Measurements from ENCODE around the gene PLAU. TPM values are rescaled to one million over a fixed set of nuclear protein-coding genes. Genes with fewer than 3 reads are reported as not detected.
"Not testable (repeated sequence)": the region's sequence is repeated elsewhere in the genome, so short reads cannot be mapped to it uniquely, and the experiment has no call there.

Gene PLAU
- total RNA-seq, 6 experiments from 2014 or later: 0.24 to 4.3 (median 0.87) TPM

DNA sequence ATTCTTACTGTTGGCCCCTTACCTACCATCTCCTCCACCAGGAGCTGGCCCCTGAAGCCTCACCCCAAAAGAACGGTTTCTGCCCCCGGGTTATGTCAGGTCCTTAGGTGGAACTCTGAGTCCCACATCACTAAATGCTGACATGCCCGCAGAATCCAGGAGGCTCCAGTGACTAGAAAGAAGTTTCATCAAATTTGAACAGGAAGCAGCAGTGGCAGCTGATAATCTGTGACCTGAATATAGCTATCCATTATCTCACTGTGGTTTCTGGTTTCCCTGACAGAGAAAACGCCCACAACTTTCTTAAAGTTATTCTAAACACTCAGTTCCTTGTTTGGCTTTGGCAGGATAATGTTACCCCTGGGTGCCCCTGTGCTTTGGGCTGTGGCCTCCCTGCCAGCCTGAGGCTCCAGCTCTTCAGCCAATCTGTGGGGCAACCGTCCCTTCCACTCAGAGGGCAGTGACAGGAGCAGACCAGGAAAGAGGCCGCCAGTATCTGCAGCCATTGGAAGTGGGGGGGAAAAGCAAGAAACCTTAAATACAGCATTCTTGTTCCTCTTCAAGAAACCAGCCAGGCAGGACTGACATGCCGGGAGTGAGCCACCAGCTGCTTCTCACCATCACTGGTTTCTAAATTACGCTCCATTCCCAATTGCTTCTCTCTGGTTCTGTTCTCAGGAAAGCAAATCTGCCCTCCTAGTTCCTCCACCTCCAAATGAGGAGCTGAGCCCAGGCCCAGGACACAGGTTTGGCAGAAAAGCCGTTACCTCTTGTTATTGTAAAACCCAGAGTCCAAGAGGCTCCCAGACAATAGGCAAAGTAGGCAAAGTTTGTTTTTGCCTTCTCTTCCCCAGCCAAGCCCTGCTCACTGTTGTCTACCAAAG lies 45.8 kb downstream of the PLAU start:
- no peaks in the 10 kb centered on the region for H3K27me3 ChIP-seq
- H3K27ac ChIP-seq: peak overlapping the region; percentile 11 to 38 (median 11)
- 58% methylated on average over 8 of the region's 9 CpGs for WGBS (ENCODE audit: insufficient coverage, low coverage, low lambda C conversion rate, missing lambda C conversion rate)
- no peak overlapping the region for H3K4me3 ChIP-seq
- TF ChIP-seq, protein P1, sequence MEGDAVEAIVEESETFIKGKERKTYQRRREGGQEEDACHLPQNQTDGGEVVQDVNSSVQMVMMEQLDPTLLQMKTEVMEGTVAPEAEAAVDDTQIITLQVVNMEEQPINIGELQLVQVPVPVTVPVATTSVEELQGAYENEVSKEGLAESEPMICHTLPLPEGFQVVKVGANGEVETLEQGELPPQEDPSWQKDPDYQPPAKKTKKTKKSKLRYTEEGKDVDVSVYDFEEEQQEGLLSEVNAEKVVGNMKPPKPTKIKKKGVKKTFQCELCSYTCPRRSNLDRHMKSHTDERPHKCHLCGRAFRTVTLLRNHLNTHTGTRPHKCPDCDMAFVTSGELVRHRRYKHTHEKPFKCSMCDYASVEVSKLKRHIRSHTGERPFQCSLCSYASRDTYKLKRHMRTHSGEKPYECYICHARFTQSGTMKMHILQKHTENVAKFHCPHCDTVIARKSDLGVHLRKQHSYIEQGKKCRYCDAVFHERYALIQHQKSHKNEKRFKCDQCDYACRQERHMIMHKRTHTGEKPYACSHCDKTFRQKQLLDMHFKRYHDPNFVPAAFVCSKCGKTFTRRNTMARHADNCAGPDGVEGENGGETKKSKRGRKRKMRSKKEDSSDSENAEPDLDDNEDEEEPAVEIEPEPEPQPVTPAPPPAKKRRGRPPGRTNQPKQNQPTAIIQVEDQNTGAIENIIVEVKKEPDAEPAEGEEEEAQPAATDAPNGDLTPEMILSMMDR (IDR thresholded peaks at IDR 0.05): no peak
- no peak for TF ChIP-seq POLR2A (IDR thresholded peaks at IDR 0.05)
- H3K4me1 ChIP-seq: no peaks in the 10 kb centered on the region
- intact Hi-C loops (cut with DNase I): no loop called here
- H3K36me3 ChIP-seq: no peaks in the 10 kb centered on the region
- ATAC-seq (peak; percentile 44 to 61 (median 55)), DNase-seq (no peak)
- H3K9me3 ChIP-seq: no peaks in the 10 kb centered on the region

DNA sequence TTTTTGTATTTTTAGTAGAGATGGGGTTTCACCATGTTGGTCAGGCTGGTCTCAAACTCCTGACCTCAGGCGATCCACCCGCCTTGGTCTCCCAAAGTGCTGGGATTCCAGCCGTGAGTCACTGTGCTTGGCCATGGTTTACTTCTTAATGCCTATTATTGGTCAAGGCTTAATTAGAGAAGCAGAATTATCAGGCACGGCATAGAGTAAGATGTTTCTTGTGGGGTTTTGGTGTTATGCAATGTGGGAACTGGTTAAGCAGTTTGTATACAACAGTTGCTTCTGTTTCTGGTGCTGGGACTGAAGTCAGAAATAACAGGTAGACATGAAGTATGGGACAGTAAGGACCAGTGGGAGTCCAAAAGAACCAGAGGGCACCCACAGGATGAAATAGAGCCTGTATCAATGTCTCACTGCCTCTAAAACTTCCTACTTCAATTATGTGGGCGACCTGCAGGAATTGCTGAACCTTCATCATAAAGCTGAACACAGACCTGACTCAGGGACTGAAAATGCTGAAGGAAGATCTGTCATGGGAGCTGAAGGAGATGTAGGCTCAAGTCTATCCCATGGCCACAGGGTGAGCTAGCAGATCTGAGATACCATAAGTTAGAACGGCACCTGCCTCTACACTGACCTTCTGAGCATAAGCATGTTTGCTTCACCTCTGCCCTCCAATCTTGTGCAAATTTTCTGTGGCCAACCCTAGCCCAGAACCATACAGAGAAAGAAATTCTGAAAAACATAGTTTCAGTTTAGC lies 48.7 kb downstream of the PLAU start:
- TF ChIP-seq POLR2A (IDR thresholded peaks at IDR 0.05): no peak
- TF ChIP-seq, protein P1 (IDR thresholded peaks at IDR 0.05): no peak
- intact Hi-C loops (cut with DNase I): no loop called here
- H3K9me3 ChIP-seq: no peaks in the 10 kb centered on the region
- no peaks in the 10 kb centered on the region for H3K4me1 ChIP-seq
- no peak overlapping the region for H3K27ac ChIP-seq
- ATAC-seq (peak; percentile 49 to 66 (median 64)), DNase-seq (no peak)
- 61% methylated on average over 4 of the region's 6 CpGs for WGBS (ENCODE audit: insufficient coverage, low coverage, low lambda C conversion rate, missing lambda C conversion rate)
- H3K36me3 ChIP-seq: no peaks in the 10 kb centered on the region
- no peak overlapping the region for H3K4me3 ChIP-seq
- no peaks in the 10 kb centered on the region for H3K27me3 ChIP-seq

DNA sequence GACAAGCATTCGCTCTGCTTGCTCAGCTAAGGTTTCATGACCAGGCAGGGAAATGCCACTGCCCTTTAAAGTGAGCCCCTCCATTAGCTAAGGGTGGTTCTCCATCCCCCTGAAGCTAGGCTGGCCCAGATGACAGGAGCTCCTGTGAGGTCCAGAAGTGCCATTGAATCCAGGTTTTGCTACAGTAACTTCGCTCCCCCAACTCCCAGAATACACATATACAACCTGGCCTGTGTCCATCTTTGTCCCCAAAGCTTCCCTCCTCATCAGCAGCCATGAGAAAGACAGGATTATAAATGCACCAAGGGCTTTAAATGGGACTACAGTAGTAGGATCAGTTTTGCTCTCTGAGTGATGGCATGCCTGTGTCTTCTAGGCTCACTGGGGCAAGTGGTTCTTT lies 51.5 kb downstream of the PLAU start:
- TF ChIP-seq POLR2A (IDR thresholded peaks at IDR 0.05): no peak
- TF ChIP-seq, protein P1 (IDR thresholded peaks at IDR 0.05): no peak
- ATAC-seq (no peak), DNase-seq (no peak)
- 94% methylated on average over 2 of the region's 2 CpGs for WGBS (ENCODE audit: insufficient coverage, low coverage, low lambda C conversion rate, missing lambda C conversion rate)
- Histone ChIP-seq H3K4me3 (no peak overlapping the region), H3K36me3 (no peaks in the 10 kb centered on the region), H3K4me1 (no peaks in the 10 kb centered on the region), H3K9me3 (no peaks in the 10 kb centered on the region), H3K27me3 (no peaks in the 10 kb centered on the region), H3K27ac (no peak overlapping the region)
- intact Hi-C loops (cut with DNase I): no loop called here

DNA sequence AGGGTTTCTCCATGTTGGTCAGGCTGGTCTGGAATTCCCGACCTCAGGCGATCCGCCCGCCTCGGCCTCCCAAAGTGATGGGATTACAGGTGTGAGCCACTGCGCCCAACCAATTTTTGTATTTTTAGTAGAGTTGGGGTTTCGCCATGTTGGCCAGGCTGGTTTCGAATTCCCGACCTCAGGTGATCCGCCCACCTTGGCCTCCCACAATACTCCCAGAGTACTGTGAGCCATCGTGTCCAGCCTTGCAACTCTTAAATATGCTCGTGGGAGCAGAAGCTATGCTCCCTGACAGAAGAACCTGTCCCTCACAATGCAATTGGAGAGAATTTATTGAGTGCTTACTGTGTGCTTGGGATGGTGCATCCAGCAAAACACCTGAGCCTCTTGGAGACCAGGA lies 52.6 kb downstream of the PLAU start:
- ATAC-seq; H3K9me3 ChIP-seq; H3K27me3 ChIP-seq; intact Hi-C loops (cut with DNase I); H3K27ac ChIP-seq; H3K4me3 ChIP-seq; H3K4me1 ChIP-seq; DNase-seq; H3K36me3 ChIP-seq: not testable (repeated sequence)
- WGBS (ENCODE audit: insufficient coverage, low coverage, low lambda C conversion rate, missing lambda C conversion rate): 96% methylated on average over 8 of the region's 12 CpGs

DNA sequence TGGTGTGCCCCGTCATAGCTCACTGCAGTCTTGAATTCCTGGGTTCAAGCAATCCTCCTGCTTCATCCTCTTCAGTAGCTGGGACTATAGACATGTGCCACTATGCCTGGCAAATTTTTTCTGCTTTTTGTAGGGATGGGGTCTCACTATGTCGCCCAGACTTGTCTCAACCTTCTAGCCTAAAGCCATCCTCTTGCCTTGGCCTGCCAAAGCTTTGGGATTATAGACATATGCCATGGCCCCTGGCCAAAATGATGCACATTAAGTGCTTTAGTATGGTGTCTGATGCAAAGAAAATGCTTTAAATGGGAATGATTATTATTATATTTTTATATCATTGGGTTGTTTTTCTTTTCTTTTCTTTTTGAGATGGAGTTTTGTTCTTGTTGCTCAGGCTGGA lies 53.8 kb downstream of the PLAU start:
- 83% methylated on average over 2 of the region's 2 CpGs for WGBS (ENCODE audit: insufficient coverage, low coverage, low lambda C conversion rate, missing lambda C conversion rate)
- DNase-seq (no peak), ATAC-seq (no peak)
- Histone ChIP-seq H3K9me3 (no peaks in the 10 kb centered on the region), H3K4me1 (no peaks in the 10 kb centered on the region), H3K27me3 (no peaks in the 10 kb centered on the region), H3K36me3 (no peaks in the 10 kb centered on the region), H3K4me3 (no peak overlapping the region), H3K27ac (no peak overlapping the region)
- intact Hi-C loops (cut with DNase I): no loop called here
- TF ChIP-seq, protein P1 (IDR thresholded peaks at IDR 0.05): no peak
- no peak for TF ChIP-seq POLR2A (IDR thresholded peaks at IDR 0.05)

DNA sequence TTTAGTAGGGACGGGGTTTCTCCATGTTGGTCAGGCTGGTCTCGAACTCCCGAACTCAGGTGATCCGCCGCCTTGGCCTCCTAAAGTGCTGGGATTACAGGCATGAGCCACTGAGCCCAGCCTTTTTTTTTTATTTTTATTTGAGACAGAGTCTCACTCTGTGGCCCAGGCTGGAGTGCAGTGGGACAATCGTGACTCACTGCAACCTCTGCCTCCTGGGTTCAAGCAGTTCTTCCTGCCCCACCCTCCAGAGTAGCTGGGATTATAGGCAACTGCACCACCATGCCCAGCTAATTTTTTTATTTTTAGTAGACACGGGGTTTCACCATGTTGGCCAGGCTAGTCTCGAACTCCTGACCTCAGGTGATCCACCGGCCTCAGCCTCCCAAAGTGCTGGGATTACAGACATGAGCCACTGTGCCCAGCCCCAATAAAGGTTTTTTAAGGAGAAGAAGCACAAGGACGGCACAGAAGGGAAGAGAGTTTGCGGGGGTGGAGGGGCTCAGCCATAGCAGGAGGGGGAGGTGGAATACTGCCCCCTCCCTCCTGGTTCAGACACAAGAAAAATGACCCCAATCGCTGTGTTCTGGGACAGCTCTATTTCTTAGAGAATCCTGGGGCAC lies 54.4 kb downstream of the PLAU start:
- H3K4me1 ChIP-seq; DNase-seq; H3K9me3 ChIP-seq; H3K27me3 ChIP-seq; intact Hi-C loops (cut with DNase I); H3K36me3 ChIP-seq; H3K4me3 ChIP-seq; ATAC-seq: not testable (repeated sequence)
- WGBS (ENCODE audit: insufficient coverage, low coverage, low lambda C conversion rate, missing lambda C conversion rate): 84% methylated on average over 8 of the region's 12 CpGs
- H3K27ac ChIP-seq: peak overlapping the region; percentile 57 to 72 (median 59)
